HepG2 (cell line): ENCODE measurements around the gene RPAP3. TPM values are rescaled to one million over a fixed set of nuclear protein-coding genes. Genes with fewer than 3 reads are reported as not detected.

ENCODE experiments used
- GFI1 ChIP-seq: sonication (generic); formaldehyde crosslinking; IDR thresholded peaks from 2 replicates; pipeline ENCODE4 v1.5.0; 2020; ENCODE audit warnings: missing genetic modification reagents, mild to moderate bottlenecking, borderline replicate concordance
- HNRNPK ChIP-seq: fragments of 200-400 bp; formaldehyde crosslinking; IDR thresholded peaks from 2 replicates; pipeline ENCODE4 v1.6.1; 2018; ENCODE audit warnings: low read length, low read depth, moderate library complexity, mild to moderate bottlenecking; ENCODE audit not compliant: poor library complexity, severe bottlenecking
- HNRNPUL1 ChIP-seq: fragments of 200-400 bp; formaldehyde crosslinking; IDR thresholded peaks from 2 replicates; pipeline ENCODE4 v1.6.1; 2017; ENCODE audit warnings: low read depth, mild to moderate bottlenecking, low read length, moderate library complexity
- MAFF ChIP-seq: IDR thresholded peaks from 2 replicates; pipeline ENCODE4 v1.6.1; 2011; ENCODE audit warnings: low read depth, low read length, improper control_type of control experiment
- NPAS2 ChIP-seq: sonication (generic); formaldehyde crosslinking; IDR thresholded peaks from 2 replicates; pipeline ENCODE4 v1.8.0; 2022; ENCODE audit warnings: mild to moderate bottlenecking, missing genetic modification reagents, borderline replicate concordance
- PLSCR1 ChIP-seq: sonication (generic); formaldehyde crosslinking; IDR thresholded peaks from 2 replicates; pipeline ENCODE4 v1.5.0; 2020; ENCODE audit warnings: missing genetic modification reagents, mild to moderate bottlenecking, borderline replicate concordance
- RARG ChIP-seq: sonication (generic); formaldehyde crosslinking; IDR thresholded peaks from 2 replicates; pipeline ENCODE4 v1.4.0; 2020; ENCODE audit warnings: low read depth, mild to moderate bottlenecking, missing genetic modification reagents
- REL ChIP-seq: sonication (generic); formaldehyde crosslinking; conservative IDR thresholded peaks from 2 replicates; pipeline ENCODE4 v1.8.0; 2022; ENCODE audit warnings: mild to moderate bottlenecking, missing genetic modification reagents, moderate library complexity
- RFXANK ChIP-seq: IDR thresholded peaks from 2 replicates; pipeline ENCODE4 v1.6.1; 2016
- SKI ChIP-seq: fragments of 450-650 bp; IDR thresholded peaks from one replicate; pipeline ENCODE4 v1.6.1; 2018; ENCODE audit warnings: mild to moderate bottlenecking; ENCODE audit not compliant: partially characterized antibody
- SRF ChIP-seq: IDR thresholded peaks from 2 replicates; pipeline ENCODE4 v1.6.1; 2011; ENCODE audit warnings: mild to moderate bottlenecking, low read depth, low read length, moderate library complexity
- TCF12 ChIP-seq, 2 experiments: fragments of 450-650 bp in 1 of 2; sonication (generic) in 1 of 2; formaldehyde crosslinking in 1 of 2; IDR thresholded peaks; 2 replicates each; pipeline versions ENCODE4 v1.6.1 to v1.8.0; 2017 to 2022; ENCODE audit warnings: antibody characterized with exemption in 1 of 2, mild to moderate bottlenecking in 1 of 2, missing genetic modification reagents in 1 of 2, moderate library complexity in 1 of 2
- U2AF2 ChIP-seq: fragments of 200-400 bp; formaldehyde crosslinking; IDR thresholded peaks from 2 replicates; pipeline ENCODE4 v1.6.1; 2017; ENCODE audit warnings: low read depth, mild to moderate bottlenecking, low read length
- ZBTB2 ChIP-seq: sonication (generic); formaldehyde crosslinking; IDR thresholded peaks from 2 replicates; pipeline ENCODE4 v1.8.0; 2022; ENCODE audit warnings: low read depth, missing genetic modification reagents
- ZKSCAN8 ChIP-seq: IDR thresholded peaks from 2 replicates; pipeline ENCODE4 v1.6.1; 2016; ENCODE audit warnings: borderline replicate concordance, missing genetic modification reagents, missing compliant biosample characterization
- ZNF121 ChIP-seq: sonication (generic); formaldehyde crosslinking; IDR thresholded peaks from 2 replicates; pipeline ENCODE4 v1.5.0; 2020; ENCODE audit warnings: mild to moderate bottlenecking, missing genetic modification reagents
- ZNF225 ChIP-seq: sonication (generic); formaldehyde crosslinking; IDR thresholded peaks from 2 replicates; pipeline ENCODE4 v1.4.0; 2020; ENCODE audit warnings: mild to moderate bottlenecking, missing genetic modification reagents
- ZNF34 ChIP-seq: sonication (generic); formaldehyde crosslinking; IDR thresholded peaks from 2 replicates; pipeline ENCODE4 v1.4.0; 2020; ENCODE audit warnings: mild to moderate bottlenecking, missing genetic modification reagents, borderline replicate concordance
- ZNF496 ChIP-seq: sonication (generic); formaldehyde crosslinking; IDR thresholded peaks from 2 replicates; pipeline ENCODE4 v1.8.1; 2023; ENCODE audit warnings: mild to moderate bottlenecking, moderate library complexity, missing genetic modification reagents; ENCODE audit not compliant: insufficient replicate concordance
- ZNF678 ChIP-seq: sonication (generic); formaldehyde crosslinking; IDR thresholded peaks from 2 replicates; pipeline ENCODE4 v1.4.0; 2020; ENCODE audit warnings: mild to moderate bottlenecking, missing genetic modification reagents
- ZNF687 ChIP-seq: sonication (generic); formaldehyde crosslinking; IDR thresholded peaks from 2 replicates; pipeline ENCODE4 v1.5.1; 2020; ENCODE audit warnings: mild to moderate bottlenecking, missing genetic modification reagents, moderate library complexity
- ZNF746 ChIP-seq: sonication (generic); formaldehyde crosslinking; IDR thresholded peaks from 2 replicates; pipeline ENCODE4 v1.8.0; 2022; ENCODE audit warnings: mild to moderate bottlenecking, missing genetic modification reagents
- ZSCAN20 ChIP-seq: sonication (generic); formaldehyde crosslinking; IDR thresholded peaks from 2 replicates; pipeline ENCODE4 v1.4.0; 2020; ENCODE audit warnings: missing genetic modification reagents, mild to moderate bottlenecking, borderline replicate concordance
- polyA plus RNA-seq, 8 experiments: library from polyadenylated mRNA; depleted of rRNA in 3 of 8; stranded (reverse) in 7 of 8; unstranded in 1 of 8; fragments of >200 nt; fragmentation: Illumina TruSeq in 4 of 8; extraction: Trizol in 4 of 8; gene quantifications; 2 replicates each; pipeline versions ENCODE4 v1.2.1 to v1.2.3, GENCODE V29; 2011 to 2016; ENCODE audit warnings: low read depth in 4 of 8, missing spikeins in 1 of 8, mixed read lengths in 1 of 8; ENCODE audit not compliant: insufficient read depth in 1 of 8
- total RNA-seq, 5 experiments: library from RNA; depleted of rRNA; stranded (reverse); fragments of >200 nt; fragmentation: Illumina TruSeq; extraction: Trizol; gene quantifications; 2 replicates each; pipeline ENCODE4 v1.2.3, GENCODE V29; 2016; ENCODE audit warnings: low read depth in 1 of 5

The RPAP3 gene
- total and polyA plus RNA-seq, 2 of the 13 experiments (the other 11 are each of a cell fraction or from before 2014, with no cell fraction given) = 8.8 to 32.8 TPM

GRCh38 chr12:47705566-47706425, at the start of gene RPAP3 (continued):
- peak; percentile 83 for TF ChIP-seq ZNF687
- TF ChIP-seq ZNF121 (CRISPR knock-in tag) = no peak
- no peak for TF ChIP-seq NPAS2
- no peak for TF ChIP-seq HNRNPUL1
- no peak; the same call in 1 of the 2 replicates for TF ChIP-seq ZNF746 (CRISPR knock-in tag)
- no peak for TF ChIP-seq MAFF
- TF ChIP-seq TCF12 (IDR thresholded peaks at IDR 0.05) = no peak
- TF ChIP-seq TCF12 (CRISPR knock-in tag; IDR thresholded peaks at IDR 0.05) = peak; percentile 83; the same call in 1 of the 2 replicates
- no peak for TF ChIP-seq ZNF34 (CRISPR knock-in tag)
- peak; percentile 20 for TF ChIP-seq SKI
- no peak for TF ChIP-seq ZNF496 (CRISPR knock-in tag)
- no peak for TF ChIP-seq ZSCAN20 (CRISPR knock-in tag)
- TF ChIP-seq U2AF2 = no peak
- TF ChIP-seq PLSCR1 = no peak
- TF ChIP-seq ZNF678 = no peak; the same call in 1 of the 2 replicates
- no peak for TF ChIP-seq ZNF225
- TF ChIP-seq REL (CRISPR knock-in tag) = no peak
- TF ChIP-seq RARG = no peak
- TF ChIP-seq ZKSCAN8 (CRISPR knock-in tag) = no peak
- TF ChIP-seq SRF = no peak
- no peak for TF ChIP-seq ZBTB2 (CRISPR knock-in tag)
- no peak for TF ChIP-seq RFXANK (CRISPR knock-in tag)
- TF ChIP-seq GFI1 (CRISPR knock-in tag) = peak; percentile 22; the same call in 1 of the 2 replicates
- peak; percentile 38 for TF ChIP-seq HNRNPK
